K562 (cell line): ENCODE results near the gene GLTP. TPM values are rescaled to one million over a fixed set of nuclear protein-coding genes. Genes with fewer than 3 reads are reported as not detected.

ENCODE experiments used
- ARID4B ChIP-seq: sonication (generic); formaldehyde crosslinking; IDR thresholded peaks from 2 replicates; pipeline ENCODE4 v1.8.0; 2022; ENCODE audit warnings: mild to moderate bottlenecking, missing genetic modification reagents
- CHD4 ChIP-seq: fragments of 200-600 bp; sonication (generic); IDR thresholded peaks from 3 replicates; pipeline ENCODE4 v1.6.1; 2012; ENCODE audit warnings: low read depth, mild to moderate bottlenecking, mixed read lengths, low read length, inconsistent platforms; ENCODE audit not compliant: insufficient read depth, insufficient replicate concordance, poor library complexity, severe bottlenecking
- DLX4 ChIP-seq: fragments of 250-450 bp; sonication (Bioruptor Pico); IDR thresholded peaks from 2 replicates; pipeline ENCODE4 v1.6.1; 2021; ENCODE audit warnings: mild to moderate bottlenecking
- DPF2 ChIP-seq: fragments of 450-650 bp; IDR thresholded peaks from 2 replicates; pipeline ENCODE4 v1.6.1; 2016
- E2F1 ChIP-seq: sonication (generic); formaldehyde crosslinking; IDR thresholded peaks from 2 replicates; pipeline ENCODE4 v1.8.1; 2023; ENCODE audit warnings: mild to moderate bottlenecking, missing genetic modification reagents, moderate library complexity
- GABPB2 ChIP-seq: fragments of 250-450 bp; sonication (Bioruptor Pico); conservative IDR thresholded peaks from 2 replicates; pipeline ENCODE4 v1.5.1; 2021; ENCODE audit warnings: mild to moderate bottlenecking
- HDAC3 ChIP-seq: fragments of 450-650 bp; IDR thresholded peaks from 2 replicates; pipeline ENCODE4 v1.6.1; 2018; ENCODE audit warnings: borderline replicate concordance, mild to moderate bottlenecking, moderate library complexity; ENCODE audit not compliant: partially characterized antibody
- HMGN3 ChIP-seq: IDR thresholded peaks from 2 replicates; pipeline ENCODE4 v1.6.1; 2011; ENCODE audit warnings: borderline replicate concordance, low read depth, mild to moderate bottlenecking, mixed read lengths, low read length; ENCODE audit not compliant: insufficient read length; ENCODE audit errors: extremely low read depth
- MIER1 ChIP-seq: fragments of 450-650 bp; IDR thresholded peaks from 2 replicates; pipeline ENCODE4 v1.6.1; 2016; ENCODE audit warnings: antibody characterized with exemption, mild to moderate bottlenecking, low read depth
- RCOR1 ChIP-seq, 2 experiments: IDR thresholded peaks; 2 replicates each; pipeline ENCODE4 v1.6.1; 2012; ENCODE audit warnings: low read depth in 2 of 2, low read length in 2 of 2, borderline replicate concordance in 1 of 2, improper control_type of control experiment in 1 of 2
- SMARCA5 ChIP-seq: fragments of 450-650 bp; IDR thresholded peaks from 2 replicates; pipeline ENCODE4 v1.6.1; 2016
- SMC3 ChIP-seq: conservative IDR thresholded peaks from 2 replicates; pipeline ENCODE4 v1.6.1; 2011; ENCODE audit warnings: low read depth, low read length, improper control_type of control experiment; ENCODE audit not compliant: insufficient read depth
- SPI1 ChIP-seq: IDR thresholded peaks from 2 replicates; pipeline ENCODE4 v1.6.1; 2011; ENCODE audit warnings: low read depth, low read length, control low read depth, borderline replicate concordance
- TAF15 ChIP-seq: fragments of 200-400 bp; formaldehyde crosslinking; IDR thresholded peaks from 2 replicates; pipeline ENCODE4 v1.6.1; 2017; ENCODE audit warnings: mild to moderate bottlenecking, low read depth, low read length, moderate library complexity
- TCF15 ChIP-seq: fragments of 250-450 bp; sonication (Bioruptor Pico); IDR thresholded peaks from 2 replicates; pipeline ENCODE4 v1.8.0; 2022; ENCODE audit warnings: moderate library complexity, mild to moderate bottlenecking, inconsistent platforms
- TFAM ChIP-seq: fragments of 250-450 bp; sonication (Bioruptor Pico); conservative IDR thresholded peaks from 2 replicates; pipeline ENCODE4 v1.5.0; 2021; ENCODE audit warnings: mild to moderate bottlenecking, moderate library complexity
- XRCC5 ChIP-seq: fragments of 200-400 bp; formaldehyde crosslinking; IDR thresholded peaks from 2 replicates; pipeline ENCODE4 v1.6.1; 2017; ENCODE audit warnings: low read depth, mild to moderate bottlenecking, low read length
- ZFP36 ChIP-seq: fragments of 150-350 bp; IDR thresholded peaks from 2 replicates; pipeline ENCODE4 v1.6.1; 2018; ENCODE audit warnings: low read length, low read depth; ENCODE audit not compliant: partially characterized antibody
- ZNF224 ChIP-seq: sonication (generic); formaldehyde crosslinking; IDR thresholded peaks from 2 replicates; pipeline ENCODE4 v1.8.0; 2022; ENCODE audit warnings: mild to moderate bottlenecking, missing genetic modification reagents
- ZNF384 ChIP-seq: IDR thresholded peaks from 2 replicates; pipeline ENCODE4 v1.6.1; 2012; ENCODE audit warnings: low read depth, low read length, improper control_type of control experiment
- ZNF699 ChIP-seq: fragments of 250-450 bp; sonication (Bioruptor Pico); IDR thresholded peaks from 2 replicates; pipeline ENCODE4 v1.8.0; 2021; ENCODE audit warnings: mild to moderate bottlenecking, moderate library complexity; ENCODE audit not compliant: insufficient replicate concordance
- ZNF778 ChIP-seq: fragments of 450-650 bp; formaldehyde crosslinking; IDR thresholded peaks from 2 replicates; pipeline ENCODE4 v1.4.0; 2020; ENCODE audit warnings: mild to moderate bottlenecking, moderate library complexity
- polyA plus RNA-seq, 8 experiments: library from polyadenylated mRNA; depleted of rRNA in 4 of 8; stranded (reverse) in 5 of 8; unstranded in 3 of 8; fragments of >200 nt; fragmentation: Nextera tagmentation in 2 of 8; fragmentation: Illumina TruSeq in 1 of 8; extraction: Ambion mirVana in 2 of 8; extraction: Trizol in 1 of 8; gene quantifications; 2 replicates each; pipeline versions ENCODE4 v1.2.1 to v1.2.3, GENCODE V29; 2011 to 2014; ENCODE audit warnings: inconsistent platforms in 1 of 8, missing spikeins in 1 of 8
- total RNA-seq, 7 experiments: library from RNA; depleted of rRNA in 6 of 7; stranded (reverse); fragments of >200 nt in 6 of 7; fragmentation: Illumina TruSeq in 2 of 7; extraction: Trizol in 2 of 7; gene quantifications; 2 replicates each; pipeline versions ENCODE4 v1.2.1 to v1.2.3, GENCODE V29; 2011 to 2021; ENCODE audit warnings: low replicate concordance in 1 of 7

GLTP gene
- total and polyA plus RNA-seq, 9 of the 15 experiments (the other 6 are each of a cell fraction or from before 2014, with no cell fraction given): 4.4 to 8.3 (median 6.1) TPM

GRCh38 chr12:109910969-109911348 lies 30.6 kb upstream of the GLTP start (continued):
- no peak for TF ChIP-seq ARID4B (CRISPR knock-in tag)
- TF ChIP-seq HMGN3: peak; percentile 28
- TF ChIP-seq HDAC3: no peak
- TF ChIP-seq ZNF384: no peak
- no peak for TF ChIP-seq E2F1 (CRISPR knock-in tag)
- TF ChIP-seq ZFP36: no peak
- peak in 1 of 2 experiments; percentile 42; a peak in 1 of 4 replicates for TF ChIP-seq RCOR1 (IDR thresholded peaks at IDR 0.05; ENCODE audit: borderline replicate concordance in 1 of 2, low read depth in 2 of 2, low read length in 2 of 2)
- TF ChIP-seq TCF15 (CRISPR knock-in tag): no peak
- 0 out of 2 replicates have a peak, but pooled peaks have one; percentile 25 for TF ChIP-seq SMARCA5
- TF ChIP-seq DPF2: no peak
- no peak for TF ChIP-seq CHD4
- no peak for TF ChIP-seq SPI1
- TF ChIP-seq XRCC5: no peak
- TF ChIP-seq GABPB2 (CRISPR knock-in tag): no peak
- no peak for TF ChIP-seq TAF15
- TF ChIP-seq TFAM (CRISPR knock-in tag): no peak
- 0 out of 2 replicates have a peak, but pooled peaks have one; percentile 26 for TF ChIP-seq ZNF224
- no peak for TF ChIP-seq MIER1
- no peak for TF ChIP-seq ZNF778 (CRISPR knock-in tag)
- no peak for TF ChIP-seq ZNF699 (CRISPR knock-in tag)
- TF ChIP-seq DLX4 (CRISPR knock-in tag): no peak
- peak; percentile 52; the same call in 1 of the 2 replicates for TF ChIP-seq SMC3
